ENCODE results near the gene VARS2.

Gene VARS2

DNA sequence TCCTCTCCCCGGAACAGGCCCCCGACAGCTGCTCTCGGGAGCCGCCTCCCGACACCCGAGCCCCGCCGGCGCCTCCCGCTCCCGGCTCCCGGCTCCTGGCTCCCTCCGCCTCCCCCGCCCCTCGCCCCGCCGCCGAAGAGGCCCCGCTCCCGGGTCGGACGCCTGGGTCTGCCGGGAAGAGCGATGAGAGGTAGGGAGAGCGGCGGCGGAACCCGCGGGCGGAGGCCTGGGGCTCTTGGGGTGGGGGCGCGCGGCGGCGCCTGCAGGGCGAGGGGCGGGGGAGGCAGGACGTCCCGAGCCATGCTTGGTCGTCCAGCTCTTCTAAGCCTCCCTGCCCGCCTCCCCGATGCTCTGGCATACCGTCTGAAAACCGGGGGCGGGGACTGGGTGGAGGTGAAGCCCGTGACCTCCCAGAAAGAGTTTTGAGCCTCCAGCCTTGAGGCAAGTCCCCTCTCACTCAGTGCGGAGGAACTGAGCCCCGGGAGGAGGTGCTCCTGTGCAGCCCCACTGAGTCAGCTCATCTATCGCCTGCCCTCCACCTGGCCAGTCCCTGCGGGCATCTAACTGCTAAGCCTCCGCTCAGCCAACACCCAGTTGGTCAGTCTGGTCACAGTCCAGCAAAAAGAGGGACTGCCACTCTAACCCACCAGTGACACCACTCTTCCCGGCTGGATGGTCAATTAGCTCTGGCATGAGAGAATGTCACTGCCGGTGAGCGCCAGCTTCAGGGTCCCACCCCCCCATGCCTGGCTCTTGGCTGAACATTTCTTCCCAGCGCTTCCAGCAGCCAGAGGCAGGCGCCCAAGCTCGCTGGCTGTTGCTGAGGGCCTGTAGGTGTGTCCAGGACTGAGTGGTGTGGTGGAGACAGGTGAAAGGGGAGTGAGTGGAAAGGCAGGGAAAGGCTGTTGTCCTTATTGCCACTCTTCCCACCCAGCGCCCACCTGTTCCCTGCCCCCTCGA, 29.2 kb upstream of the VARS2 start:
- DNase-seq, result no peak

DNA sequence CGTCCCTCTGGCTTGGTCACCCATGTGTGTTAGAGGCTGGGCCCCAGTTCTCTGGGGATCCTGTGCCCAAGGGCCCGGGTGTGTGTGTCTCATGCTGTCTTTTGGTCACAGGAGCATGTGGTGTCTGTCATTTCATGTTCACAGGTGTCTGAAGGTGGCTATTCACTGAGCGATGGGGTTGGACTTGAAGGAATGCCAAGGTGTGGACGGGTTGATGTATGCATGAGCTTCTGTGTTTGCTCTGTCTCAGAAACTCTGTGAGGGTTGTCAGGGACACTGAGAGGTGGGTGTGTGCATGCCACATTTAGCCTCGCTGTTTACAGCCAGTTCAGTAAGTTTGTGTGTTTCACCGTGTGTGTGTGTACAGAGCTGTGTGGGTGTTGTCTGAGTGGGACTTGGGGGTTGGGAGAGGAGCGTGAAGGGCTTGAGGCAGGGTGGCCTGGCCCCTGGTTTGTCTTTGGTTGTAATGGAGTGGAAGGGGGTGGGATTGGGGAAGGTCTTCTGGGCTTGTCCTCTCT, 28.5 kb upstream of the VARS2 start:
- DNase-seq, result no peak

DNA sequence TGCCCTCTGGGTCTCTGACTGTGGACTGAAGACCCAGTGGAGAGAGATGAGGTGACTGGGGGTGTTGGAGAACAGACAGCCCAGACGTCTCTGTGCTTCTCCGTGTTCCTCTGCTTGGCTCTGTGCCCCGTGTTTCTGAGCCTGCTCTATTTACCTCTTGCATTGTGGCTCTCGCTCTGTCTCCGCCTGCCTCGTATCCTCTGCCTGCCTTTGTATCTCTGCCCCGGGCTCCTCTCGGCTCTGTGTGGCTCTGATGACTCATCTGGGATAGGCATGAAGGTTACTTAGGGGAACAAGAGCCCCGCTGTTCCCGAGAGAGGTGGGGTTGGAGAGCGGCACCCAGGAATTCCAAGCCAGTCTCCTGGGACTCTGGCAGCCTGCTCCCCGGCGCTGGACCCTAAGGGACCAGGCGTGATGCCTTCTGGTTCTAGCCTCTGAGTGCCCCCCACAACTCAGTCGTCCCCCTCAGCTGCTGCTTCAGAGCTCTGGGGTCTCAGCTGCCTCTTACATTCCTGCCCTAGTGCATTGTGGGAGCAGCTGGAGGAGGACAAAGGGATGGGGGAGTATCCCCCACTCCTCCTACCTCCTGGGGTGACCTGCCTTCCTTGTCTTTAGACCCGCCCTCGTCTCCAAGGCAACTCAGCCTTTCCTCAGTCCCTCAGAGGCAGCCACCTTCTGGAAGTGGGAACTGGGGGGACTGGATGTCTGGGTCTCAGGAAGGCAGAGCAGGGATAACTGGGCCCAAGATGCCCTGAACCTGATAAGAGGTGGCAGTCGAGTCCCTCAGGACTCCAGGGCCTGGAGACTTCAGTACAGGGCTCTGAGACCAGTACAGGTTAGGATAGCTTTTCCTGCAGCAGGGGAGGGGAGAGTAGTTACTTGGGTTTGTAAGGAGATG, 27.8 kb upstream of the VARS2 start:
- DNase-seq, result no peak

DNA sequence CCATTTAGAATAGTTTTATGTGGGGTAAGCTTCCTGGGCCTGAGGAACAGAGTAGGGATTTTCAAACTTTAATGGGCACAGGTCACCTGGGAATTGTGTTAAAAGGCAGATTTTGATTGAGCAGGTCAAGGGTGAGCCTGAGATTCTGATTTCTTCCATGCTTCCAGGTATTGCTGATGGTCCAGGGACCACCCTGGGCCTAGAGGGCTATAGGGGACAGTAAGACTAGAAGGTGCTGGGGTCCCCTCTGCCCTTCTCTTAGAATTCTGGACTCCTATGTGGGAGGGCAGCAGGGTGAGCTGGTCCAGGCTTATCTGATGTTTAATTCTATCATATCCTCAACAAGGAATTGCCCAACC, 27.2 kb upstream of the VARS2 start:
- DNase-seq, result no peak

DNA sequence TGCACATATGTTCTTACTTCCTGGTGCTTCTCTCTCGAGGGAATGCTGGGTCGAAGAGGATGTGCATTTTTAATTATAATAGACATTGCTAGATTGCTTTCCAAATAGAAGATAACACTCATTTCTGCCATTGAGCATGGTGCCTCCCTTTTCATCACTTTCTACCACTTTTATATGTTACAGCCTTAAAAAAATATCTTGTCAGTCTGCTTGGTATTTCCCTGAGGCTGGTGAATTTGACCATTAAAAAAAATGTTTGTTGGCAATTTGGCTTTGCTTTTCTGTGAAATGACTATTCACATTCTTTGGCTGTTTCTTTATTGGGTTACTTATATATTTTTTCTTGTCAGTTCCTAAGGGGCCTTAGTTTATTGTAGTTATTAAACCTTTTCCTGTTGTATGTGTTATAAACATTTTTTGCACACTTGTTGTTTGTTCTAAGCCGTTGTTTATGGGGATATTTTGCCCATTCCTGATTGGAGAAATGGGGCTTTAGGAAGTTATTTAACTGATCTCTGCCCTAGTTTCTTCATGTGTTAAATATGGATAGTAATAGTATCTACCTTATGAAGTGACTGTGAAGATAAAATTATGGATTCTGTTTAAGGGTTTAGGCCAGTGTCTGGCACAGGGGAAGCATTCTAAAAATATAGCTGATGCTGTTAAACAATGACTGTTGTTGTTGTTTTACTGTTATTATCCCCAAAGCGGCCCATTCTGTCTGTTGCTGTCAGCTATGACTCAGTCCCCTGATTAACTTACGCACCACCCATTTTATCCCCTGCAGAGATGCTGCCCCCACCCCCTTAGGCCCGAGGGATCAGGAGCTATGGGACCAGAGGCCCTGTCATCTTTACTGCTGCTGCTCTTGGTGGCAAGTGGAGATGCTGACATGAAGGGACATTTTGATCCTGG, 25.9 kb upstream of the VARS2 start:
- DNase-seq, result no peak

DNA sequence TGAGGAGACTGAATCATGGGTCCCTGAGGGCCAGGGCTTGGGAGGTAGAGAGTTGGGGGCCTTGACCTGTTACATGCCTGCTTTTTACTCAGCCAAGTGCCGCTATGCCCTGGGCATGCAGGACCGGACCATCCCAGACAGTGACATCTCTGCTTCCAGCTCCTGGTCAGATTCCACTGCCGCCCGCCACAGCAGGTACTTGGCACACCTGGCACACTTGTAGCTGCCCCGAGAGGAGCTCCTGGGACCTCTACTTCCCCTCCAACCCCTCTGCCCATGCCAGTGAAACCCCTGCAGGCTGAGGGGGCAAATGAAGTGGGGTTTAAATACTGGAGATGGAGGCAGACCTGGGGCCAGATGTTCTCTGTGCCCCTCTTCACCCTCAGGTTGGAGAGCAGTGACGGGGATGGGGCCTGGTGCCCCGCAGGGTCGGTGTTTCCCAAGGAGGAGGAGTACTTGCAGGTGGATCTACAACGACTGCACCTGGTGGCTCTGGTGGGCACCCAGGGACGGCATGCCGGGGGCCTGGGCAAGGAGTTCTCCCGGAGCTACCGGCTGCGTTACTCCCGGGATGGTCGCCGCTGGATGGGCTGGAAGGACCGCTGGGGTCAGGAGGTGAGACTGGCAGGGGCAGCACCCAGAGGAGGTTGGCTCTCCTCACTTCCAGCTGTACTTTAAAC, 25.1 kb upstream of the VARS2 start:
- DNase-seq, result no peak

DNA sequence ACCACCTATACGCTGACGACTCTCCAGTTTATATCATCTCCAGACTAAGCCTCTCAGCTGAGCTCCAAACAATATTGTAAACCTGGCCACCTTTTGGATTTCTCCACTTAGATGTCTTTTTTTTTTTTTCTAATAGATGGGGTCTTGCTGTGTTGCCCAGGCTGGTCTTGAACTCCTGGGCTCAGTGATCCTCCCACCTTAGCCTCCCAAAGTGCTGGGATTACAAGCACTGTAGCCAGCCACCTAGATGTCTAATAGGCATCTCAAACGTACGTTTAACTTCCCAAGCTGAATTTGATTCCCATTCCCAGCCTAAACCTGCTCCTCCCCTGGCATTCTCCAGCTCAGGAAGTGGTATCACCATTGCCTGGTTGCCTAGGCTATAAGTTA, 24.5 kb upstream of the VARS2 start:
- DNase-seq, result no peak

DNA sequence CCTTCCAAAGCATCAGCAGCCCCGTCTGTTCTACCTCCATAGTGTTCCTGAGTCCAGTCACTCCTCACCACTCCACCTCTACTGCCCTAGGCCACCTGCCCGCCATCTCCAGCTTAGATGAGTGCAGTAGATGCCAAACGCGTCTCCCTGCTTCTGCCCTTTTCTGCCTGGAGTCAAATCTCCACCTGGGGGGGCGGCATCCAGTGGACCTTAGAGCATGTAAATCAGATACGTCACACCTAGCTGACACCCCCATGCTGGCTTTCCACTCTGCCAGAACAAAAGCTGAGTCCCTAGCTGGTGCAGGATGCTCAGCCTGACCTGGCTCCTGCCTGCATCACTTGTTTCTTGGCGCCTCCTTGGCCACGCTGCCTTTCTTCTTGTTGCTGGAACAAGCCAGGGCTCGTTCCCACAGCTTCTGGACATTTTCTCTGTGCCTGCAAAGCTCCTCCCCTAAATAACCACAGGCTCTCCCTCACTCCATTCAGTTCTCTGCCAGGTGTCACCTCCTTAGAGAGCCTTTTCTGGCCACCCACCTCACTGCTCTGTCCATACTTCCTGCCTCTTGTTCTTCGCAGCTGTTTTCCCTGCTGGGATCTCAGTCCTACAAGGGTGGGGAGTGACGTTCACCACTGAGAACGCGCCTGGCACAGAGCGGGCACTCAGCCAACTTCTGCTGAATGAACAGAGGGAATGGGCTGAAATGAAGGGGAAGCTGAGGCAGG, 24.0 kb upstream of the VARS2 start:
- DNase-seq, result no peak

DNA sequence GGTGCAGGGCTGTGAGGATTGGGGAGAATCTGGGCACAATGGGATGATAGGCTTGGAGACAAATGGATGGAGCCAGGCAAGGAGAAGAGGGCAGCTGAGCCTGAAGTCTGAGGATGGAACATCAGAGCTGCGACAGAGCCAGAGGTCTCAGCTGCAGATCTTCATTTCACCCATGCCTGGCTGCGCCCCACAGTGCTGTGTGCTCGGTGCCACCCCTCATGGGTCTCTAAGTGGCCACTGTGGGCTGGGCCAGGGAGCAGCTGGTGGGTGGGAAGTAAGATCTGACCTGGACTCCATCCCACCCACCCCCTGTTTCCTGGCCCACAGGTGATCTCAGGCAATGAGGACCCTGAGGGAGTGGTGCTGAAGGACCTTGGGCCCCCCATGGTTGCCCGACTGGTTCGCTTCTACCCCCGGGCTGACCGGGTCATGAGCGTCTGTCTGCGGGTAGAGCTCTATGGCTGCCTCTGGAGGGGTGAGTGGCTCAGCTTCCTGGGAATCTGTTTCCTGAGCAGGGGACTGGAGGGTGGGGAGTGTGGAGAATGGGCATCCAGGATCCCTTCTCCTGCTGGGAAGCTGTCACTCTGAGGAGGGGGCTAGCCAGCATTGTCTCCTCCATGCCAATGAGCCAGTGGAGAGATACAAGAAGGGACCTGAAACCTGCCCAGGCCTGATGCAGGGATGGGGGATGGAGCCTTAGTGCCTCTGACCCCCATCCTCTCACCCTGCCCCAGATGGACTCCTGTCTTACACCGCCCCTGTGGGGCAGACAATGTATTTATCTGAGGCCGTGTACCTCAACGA, 23.2 kb upstream of the VARS2 start:
- DNase-seq, result no peak

DNA sequence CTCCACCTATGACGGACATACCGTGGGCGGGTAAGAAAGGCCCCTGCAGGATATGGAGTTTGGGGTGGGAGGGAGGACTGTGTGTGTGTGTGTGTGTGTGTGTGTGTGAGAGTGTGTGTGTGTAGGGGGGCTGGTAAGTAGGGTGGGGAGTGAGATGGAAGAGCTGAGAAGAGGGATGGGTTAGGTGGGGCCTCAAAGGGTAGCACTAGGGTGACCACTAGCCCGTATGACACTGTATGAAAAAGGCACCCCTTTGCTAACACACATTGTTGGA, 22.7 kb upstream of the VARS2 start:
- no peak for DNase-seq

DNA sequence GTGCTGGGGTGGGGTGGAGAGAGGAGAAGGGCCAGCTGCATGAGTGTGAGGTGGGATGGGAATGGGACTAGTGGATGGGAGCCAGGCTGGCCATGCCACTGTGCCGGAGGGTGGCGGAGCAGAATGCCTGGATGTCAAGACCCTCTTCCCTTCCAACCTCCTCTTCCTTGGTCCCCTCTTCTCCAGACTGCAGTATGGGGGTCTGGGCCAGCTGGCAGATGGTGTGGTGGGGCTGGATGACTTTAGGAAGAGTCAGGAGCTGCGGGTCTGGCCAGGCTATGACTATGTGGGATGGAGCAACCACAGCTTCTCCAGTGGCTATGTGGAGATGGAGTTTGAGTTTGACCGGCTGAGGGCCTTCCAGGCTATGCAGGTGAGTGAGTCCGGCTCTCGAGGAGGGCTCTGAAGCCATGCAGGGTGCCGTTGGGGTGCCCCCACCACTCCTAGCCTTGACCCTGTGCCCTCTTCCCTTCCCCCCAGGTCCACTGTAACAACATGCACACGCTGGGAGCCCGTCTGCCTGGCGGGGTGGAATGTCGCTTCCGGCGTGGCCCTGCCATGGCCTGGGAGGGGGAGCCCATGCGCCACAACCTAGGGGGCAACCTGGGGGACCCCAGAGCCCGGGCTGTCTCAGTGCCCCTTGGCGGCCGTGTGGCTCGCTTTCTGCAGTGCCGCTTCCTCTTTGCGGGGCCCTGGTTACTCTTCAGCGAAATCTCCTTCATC, 22.1 kb upstream of the VARS2 start:
- DNase-seq, result no peak

DNA sequence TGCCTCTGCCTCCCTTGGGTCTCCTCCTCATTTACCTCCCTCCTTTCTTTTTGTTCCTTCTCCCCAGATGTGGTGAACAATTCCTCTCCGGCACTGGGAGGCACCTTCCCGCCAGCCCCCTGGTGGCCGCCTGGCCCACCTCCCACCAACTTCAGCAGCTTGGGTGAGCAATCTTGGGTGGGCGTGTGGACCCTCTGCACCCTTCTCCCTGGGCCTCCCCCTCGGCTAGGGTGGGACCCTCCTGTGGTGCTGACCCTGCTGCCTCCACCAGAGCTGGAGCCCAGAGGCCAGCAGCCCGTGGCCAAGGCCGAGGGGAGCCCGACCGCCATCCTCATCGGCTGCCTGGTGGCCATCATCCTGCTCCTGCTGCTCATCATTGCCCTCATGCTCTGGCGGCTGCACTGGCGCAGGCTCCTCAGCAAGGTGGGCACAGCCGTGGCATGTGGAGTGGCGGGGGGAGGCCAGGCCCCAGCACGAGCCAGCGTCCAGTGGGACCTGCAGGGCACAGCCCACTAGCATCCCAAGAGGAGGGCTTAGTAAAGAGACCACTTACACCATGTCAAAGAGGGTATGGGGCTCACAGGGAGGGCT, 20.9 kb upstream of the VARS2 start:
- no peak for DNase-seq

DNA sequence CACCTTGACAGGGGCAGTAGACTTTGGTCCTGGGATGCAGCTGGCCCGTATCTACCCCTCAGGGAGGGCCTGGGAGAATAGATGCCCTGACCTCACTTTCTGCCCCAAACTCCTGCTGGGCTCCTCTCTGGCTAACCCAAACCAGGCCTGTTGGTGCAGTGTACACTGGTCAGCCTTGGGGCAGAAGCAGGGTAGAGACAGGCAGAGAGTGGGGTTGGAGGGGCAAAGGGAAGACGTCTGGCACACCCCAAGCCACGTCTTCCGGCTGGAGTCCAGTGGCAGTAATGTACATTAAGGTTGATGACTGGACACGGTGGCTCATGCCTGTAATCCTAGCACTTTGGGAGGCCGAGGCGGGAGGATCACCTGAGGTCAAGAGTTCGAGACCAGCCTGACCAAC, 20.4 kb upstream of the VARS2 start:
- DNase-seq, result no peak

DNA sequence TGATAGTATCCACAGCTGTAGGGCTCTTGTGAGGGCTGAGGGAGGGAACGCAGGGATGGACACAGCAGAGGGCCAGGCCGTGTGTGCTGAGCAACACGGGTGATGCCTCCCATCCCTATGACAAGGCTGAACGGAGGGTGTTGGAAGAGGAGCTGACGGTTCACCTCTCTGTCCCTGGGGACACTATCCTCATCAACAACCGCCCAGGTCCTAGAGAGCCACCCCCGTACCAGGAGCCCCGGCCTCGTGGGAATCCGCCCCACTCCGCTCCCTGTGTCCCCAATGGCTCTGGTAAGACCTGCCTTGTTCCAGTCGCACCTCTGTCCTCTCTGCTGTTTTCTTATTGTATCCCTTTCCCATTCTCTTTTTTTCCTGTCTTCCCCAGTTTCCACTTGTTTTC, 19.7 kb upstream of the VARS2 start:
- no peak for DNase-seq

DNA sequence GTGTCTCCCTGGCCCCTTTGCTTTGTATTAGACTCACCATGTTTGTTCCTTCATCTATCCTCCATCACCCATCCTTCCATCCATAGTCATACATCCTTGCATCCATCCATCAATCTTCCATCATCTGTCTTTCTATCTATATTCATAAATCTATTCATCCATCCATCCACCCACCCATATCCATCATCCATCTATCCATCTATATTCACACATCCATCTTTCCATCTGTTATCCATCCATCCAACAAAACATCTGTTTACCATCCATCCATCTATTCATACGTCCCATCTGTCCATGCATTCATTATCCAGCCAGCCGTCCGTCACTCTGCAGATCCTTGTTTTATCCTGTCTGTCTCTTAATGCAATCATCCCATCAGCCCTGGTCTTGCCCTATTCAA, 19.1 kb upstream of the VARS2 start:
- DNase-seq, result no peak

DNA sequence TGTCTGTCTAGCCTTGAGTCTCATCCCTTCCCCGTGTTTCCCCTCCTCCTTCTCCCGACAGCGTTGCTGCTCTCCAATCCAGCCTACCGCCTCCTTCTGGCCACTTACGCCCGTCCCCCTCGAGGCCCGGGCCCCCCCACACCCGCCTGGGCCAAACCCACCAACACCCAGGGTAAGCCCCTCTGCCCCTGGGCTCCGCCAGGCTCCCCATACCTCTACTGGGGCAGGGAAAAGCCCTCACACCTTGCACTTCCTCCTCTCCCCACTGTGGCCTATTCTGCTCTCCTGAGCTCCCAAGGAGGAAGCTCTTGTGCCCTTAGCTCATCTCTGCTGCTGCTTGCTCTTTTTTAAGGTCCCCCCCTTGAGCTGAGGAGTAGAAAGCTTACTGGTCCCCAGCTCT, 18.7 kb upstream of the VARS2 start:
- no peak for DNase-seq

DNA sequence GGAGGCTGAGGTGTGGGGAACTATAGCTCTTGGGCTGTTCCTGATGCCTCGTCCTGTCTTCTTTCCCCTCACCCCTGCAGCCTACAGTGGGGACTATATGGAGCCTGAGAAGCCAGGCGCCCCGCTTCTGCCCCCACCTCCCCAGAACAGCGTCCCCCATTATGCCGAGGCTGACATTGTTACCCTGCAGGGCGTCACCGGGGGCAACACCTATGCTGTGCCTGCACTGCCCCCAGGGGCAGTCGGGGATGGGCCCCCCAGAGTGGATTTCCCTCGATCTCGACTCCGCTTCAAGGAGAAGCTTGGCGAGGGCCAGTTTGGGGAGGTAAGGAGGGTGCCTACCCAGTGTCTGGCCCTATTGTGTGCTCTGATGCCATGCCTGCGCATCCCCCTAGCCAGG, 17.5 kb upstream of the VARS2 start:
- no peak for DNase-seq

DNA sequence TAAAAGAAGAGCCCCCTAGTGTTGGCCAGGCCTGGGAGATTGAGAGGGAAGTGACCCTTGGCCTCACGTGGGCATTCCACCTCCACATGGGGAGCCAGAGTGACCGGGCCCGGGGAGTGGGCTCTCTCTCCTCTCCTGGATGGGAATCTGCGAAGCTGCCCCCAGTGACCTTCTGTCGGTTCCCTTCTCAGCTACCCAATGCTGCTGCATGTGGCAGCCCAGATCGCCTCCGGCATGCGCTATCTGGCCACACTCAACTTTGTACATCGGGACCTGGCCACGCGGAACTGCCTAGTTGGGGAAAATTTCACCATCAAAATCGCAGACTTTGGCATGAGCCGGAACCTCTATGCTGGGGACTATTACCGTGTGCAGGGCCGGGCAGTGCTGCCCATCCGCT, 16.2 kb upstream of the VARS2 start:
- DNase-seq, result no peak

DNA sequence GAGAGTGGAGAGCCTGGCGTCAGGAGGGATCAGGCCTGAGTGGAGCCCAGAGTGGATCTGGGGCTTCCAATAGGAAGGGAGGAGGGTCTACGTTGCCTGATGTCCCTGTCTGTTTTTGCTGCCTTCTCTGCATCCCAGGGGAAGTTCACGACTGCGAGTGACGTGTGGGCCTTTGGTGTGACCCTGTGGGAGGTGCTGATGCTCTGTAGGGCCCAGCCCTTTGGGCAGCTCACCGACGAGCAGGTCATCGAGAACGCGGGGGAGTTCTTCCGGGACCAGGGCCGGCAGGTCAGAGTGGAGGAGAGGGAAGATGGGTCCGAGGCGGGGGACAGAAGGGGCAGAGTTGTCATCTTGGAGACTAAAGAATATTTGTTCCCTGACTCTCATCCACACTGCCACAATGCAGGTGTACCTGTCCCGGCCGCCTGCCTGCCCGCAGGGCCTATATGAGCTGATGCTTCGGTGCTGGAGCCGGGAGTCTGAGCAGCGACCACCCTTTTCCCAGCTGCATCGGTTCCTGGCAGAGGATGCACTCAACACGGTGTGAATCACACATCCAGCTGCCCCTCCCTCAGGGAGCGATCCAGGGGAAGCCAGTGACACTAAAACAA, 15.2 kb upstream of the VARS2 start:
- DNase-seq, result no peak
